ENCODE results near the gene HECW1. TPM values are rescaled to one million over a fixed set of nuclear protein-coding genes. Genes with fewer than 3 reads are reported as not detected.

HECW1 gene
- total and polyA plus RNA-seq, 2 of the 13 experiments (the other 11 are each of a cell fraction or from before 2014, with no cell fraction given) = not detected

- TF ChIP-seq ZNF280B (CRISPR knock-in tag; IDR thresholded peaks at IDR 0.05; ENCODE audit: borderline replicate concordance) (no peak), ZNF614 (CRISPR knock-in tag; IDR thresholded peaks at IDR 0.05; ENCODE audit: borderline replicate concordance) (no peak), ZFP36 (IDR thresholded peaks at IDR 0.05; ENCODE audit: borderline replicate concordance, low read depth, low read length, partially characterized antibody) (no peak), FOXO1 (CRISPR knock-in tag; IDR thresholded peaks at IDR 0.05) (no peak), SCMH1 (CRISPR knock-in tag; IDR thresholded peaks at IDR 0.05; ENCODE audit: borderline replicate concordance) (no peak), FOSL2 (CRISPR knock-in tag; IDR thresholded peaks at IDR 0.05) (peak; percentile 74), KAT8 (CRISPR knock-in tag; IDR thresholded peaks at IDR 0.05) (no peak), HMG20A (CRISPR knock-in tag; IDR thresholded peaks at IDR 0.05; ENCODE audit: borderline replicate concordance) (no peak), MAX (IDR thresholded peaks at IDR 0.05) (0 out of 2 replicates have a peak, but pooled peaks have one; percentile 21)
These were observed 379.5 kb downstream of the HECW1 start (continued) for GRCh38 chr7:43491984-43492383.

GRCh38 chr7:43492896-43493295 lies 380.4 kb downstream of the HECW1 start:
- CTCF ChIA-PET (ENCODE audit: low intra/inter-chr PET ratio, low total read pairs) = no interaction called here
- no peak for ATAC-seq

More at GRCh38 chr7:43492896-43493295, 380.4 kb downstream of the HECW1 start:
- TF ChIP-seq NBN (conservative IDR thresholded peaks at IDR 0.05) (no peak), NR2F2 (IDR thresholded peaks at IDR 0.05; ENCODE audit: borderline replicate concordance, low read depth) (no peak), STAG1 (CRISPR knock-in tag; IDR thresholded peaks at IDR 0.05) (no peak), RAD51 (IDR thresholded peaks at IDR 0.05; ENCODE audit: borderline replicate concordance) (no peak), ZNF367 (CRISPR knock-in tag; IDR thresholded peaks at IDR 0.05; ENCODE audit: borderline replicate concordance) (no peak), RBAK (CRISPR knock-in tag; IDR thresholded peaks at IDR 0.05) (no peak), ZKSCAN8 (CRISPR knock-in tag; IDR thresholded peaks at IDR 0.05; ENCODE audit: borderline replicate concordance) (no peak), FOSL2 (CRISPR knock-in tag; IDR thresholded peaks at IDR 0.05) (no peak), ZNF816 (CRISPR knock-in tag; IDR thresholded peaks at IDR 0.05; ENCODE audit: borderline replicate concordance) (no peak), ATRX (CRISPR knock-in tag; IDR thresholded peaks at IDR 0.05; ENCODE audit: borderline replicate concordance) (no peak)
- 96% methylated on average over 5 of the region's 5 CpGs for WGBS (ENCODE audit: low lambda C conversion rate)
- Histone ChIP-seq H3K4me2 (ENCODE audit: low read depth, low read length) (no peak overlapping the region), H4K20me1 (ENCODE audit: insufficient read depth, low read length) (no peaks in the 10 kb centered on the region), H3K79me2 (ENCODE audit: insufficient read depth, low read length) (no peaks in the 10 kb centered on the region), H3K27ac (ENCODE audit: extremely low read length, insufficient read depth, low read length) (no peak overlapping the region), H3K27me3 (ENCODE audit: control insufficient read depth in 1 of 2, insufficient read depth in 2 of 2, low read length in 2 of 2) (no peaks in the 10 kb centered on the region), H3K9ac (ENCODE audit: insufficient read depth, low read depth, low read length) (no peak overlapping the region), H3K4me3 (replicated peaks in 1 of 3; ENCODE audit: insufficient read depth in 1 of 3, low read depth in 2 of 3, low read length in 3 of 3) (no peak overlapping the region), H3K36me3 (replicated peaks in 1 of 2; ENCODE audit: control insufficient read depth in 1 of 2, insufficient read depth in 2 of 2, low read length in 2 of 2) (no peaks in the 10 kb centered on the region), H2AFZ (ENCODE audit: low read length) (no peak overlapping the region), H3K9me3 (ENCODE audit: low read length) (no peaks in the 10 kb centered on the region), H3K4me1 (ENCODE audit: insufficient read depth, low read length) (peaks cover 46% of the 10 kb centered on the region)
- POLR2A ChIA-PET = interaction anchor here (1.1 kb wide), 1 partner anchor 9 kb away, joined by 3 read pairs; no protein-coding TSS in a partner anchor
- DNase-seq (ENCODE audit: low spot score) (no peak), FAIRE-seq (no peak)
- in situ Hi-C loops (cut with HindIII; ENCODE audit: extremely low pct_ligation_motif_present, low pct_unique_long_range_greater_than_20kb) = no loop called here
- intact Hi-C loops (cut with micrococcal nuclease; ENCODE audit: unreplicated experiment) = no loop called here
- no TSS peak for BruUV-seq (replicated peaks)

Measured in HepG2 (cell line).